Measurements from ENCODE around the gene ZC3HAV1. TPM values are rescaled to one million over a fixed set of nuclear protein-coding genes. Genes with fewer than 3 reads are reported as not detected.

The ZC3HAV1 gene
- total RNA-seq, 4 donors from 2014 or later = 24.4 to 29.7 (median 27.6) TPM

DNA sequence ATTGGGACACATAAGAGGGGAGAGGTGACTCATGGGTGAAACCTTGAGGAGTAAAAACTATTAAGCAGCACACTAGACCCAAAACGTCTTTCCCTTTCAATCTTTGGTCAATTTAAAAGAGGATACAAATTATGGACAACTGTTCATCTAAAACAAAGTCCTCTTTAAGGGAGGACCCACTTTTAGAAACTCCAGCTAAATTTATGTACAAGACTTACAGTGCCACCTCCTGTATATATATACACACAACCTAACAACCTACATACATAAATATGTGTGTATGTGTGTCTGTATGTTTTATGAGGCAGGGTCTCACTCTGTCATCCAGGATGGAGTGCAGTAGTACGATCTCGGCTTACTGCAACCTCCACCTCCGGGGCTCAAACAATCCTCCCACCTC lies 18.1 kb upstream of the ZC3HAV1 start:
- TF ChIP-seq CTCF (IDR thresholded peaks at IDR 0.05; ENCODE audit: low read depth) = no peak

- no peak for TF ChIP-seq CTCF (IDR thresholded peaks at IDR 0.05; ENCODE audit: low read depth)
These were observed 16.1 kb upstream of the ZC3HAV1 start for GRCh38 chr7:139125657-139126056.

GRCh38 chr7:139124084-139124914 lies 14.8 kb upstream of the ZC3HAV1 start:
- TF ChIP-seq CTCF (IDR thresholded peaks at IDR 0.05; ENCODE audit: low read depth) = no peak

- no peak for TF ChIP-seq CTCF (IDR thresholded peaks at IDR 0.05; ENCODE audit: low read depth)
These were observed 9.9 kb upstream of the ZC3HAV1 start for GRCh38 chr7:139119486-139119849.

- TF ChIP-seq CTCF (IDR thresholded peaks at IDR 0.05; ENCODE audit: low read depth) = no peak
These were observed 9.4 kb upstream of the ZC3HAV1 start for GRCh38 chr7:139118805-139119485.

DNA sequence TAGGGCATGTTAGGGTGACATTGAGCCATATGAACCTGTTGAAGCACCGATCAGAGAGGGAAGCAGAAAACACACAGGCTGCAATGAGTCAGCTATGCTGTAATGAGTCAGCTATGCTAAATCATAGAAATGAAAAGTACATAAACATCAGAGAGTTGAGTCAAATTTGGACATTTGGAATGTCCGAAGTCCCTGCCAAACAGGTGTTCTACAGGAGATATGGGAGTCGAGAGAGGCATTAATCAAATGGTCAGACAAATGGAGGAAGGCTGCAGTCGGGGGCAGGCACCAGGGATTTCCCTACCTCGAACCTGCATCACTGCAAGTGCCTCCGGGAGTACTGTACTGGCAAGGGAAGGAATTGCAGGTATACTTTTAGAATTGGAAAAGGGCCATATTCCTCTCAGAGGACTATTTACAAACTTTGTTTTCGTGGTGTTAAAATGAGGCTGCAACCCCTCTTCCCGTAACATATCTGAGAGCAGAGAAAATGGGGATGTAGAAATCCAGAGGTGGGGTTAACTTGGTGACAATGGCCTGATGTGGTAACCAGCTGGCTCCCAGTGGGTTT lies 8.8 kb upstream of the ZC3HAV1 start:
- TF ChIP-seq CTCF (IDR thresholded peaks at IDR 0.05; ENCODE audit: low read depth) = no peak

DNA sequence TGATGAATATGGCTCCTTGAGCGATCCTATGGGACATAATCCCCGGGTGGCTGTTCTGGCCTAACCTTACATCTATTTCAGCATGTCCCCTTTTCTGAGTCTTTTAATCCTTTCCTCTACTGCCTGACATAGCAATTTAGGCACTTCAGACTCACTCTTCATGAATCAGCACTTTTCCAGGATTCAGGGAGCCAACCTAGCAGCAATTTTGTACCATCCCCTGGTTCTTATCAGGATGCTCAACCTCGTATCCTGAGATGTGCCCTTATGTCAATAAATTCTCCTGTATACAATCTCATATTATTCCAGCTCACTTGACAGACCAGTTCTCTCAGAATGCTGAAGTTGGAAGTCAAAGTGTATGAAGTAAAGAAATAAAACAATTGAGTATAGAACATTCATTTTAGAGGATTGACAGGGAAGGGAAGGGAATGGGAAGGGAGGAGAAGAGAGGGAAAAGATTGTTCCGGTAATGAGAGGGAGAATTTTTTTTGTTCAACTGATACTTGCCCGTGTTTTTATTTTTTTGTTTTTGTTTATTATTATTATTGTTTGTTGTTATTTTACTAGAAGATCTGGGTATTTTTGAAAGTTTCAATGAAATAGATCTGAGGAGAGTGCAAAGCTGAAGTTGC lies 8.2 kb upstream of the ZC3HAV1 start:
- no peak for TF ChIP-seq CTCF (IDR thresholded peaks at IDR 0.05; ENCODE audit: low read depth)
